C1 segment of cervical spinal cord (tissue), 14 donors: Measurements from ENCODE around the gene GRAMD1C.
A peak's percentile ranks its signal among the peaks of the same experiment; 100 is the strongest.
"Not testable (repeated sequence)": the region's sequence is repeated elsewhere in the genome, so short reads cannot be mapped to it uniquely, and the experiment has no call there.

Experiments
- DNase-seq, 14 donors: peaks; one replicate each; lab custom pipeline; 2025; lab: John Stamatoyannopoulos, UW

Gene GRAMD1C

DNA sequence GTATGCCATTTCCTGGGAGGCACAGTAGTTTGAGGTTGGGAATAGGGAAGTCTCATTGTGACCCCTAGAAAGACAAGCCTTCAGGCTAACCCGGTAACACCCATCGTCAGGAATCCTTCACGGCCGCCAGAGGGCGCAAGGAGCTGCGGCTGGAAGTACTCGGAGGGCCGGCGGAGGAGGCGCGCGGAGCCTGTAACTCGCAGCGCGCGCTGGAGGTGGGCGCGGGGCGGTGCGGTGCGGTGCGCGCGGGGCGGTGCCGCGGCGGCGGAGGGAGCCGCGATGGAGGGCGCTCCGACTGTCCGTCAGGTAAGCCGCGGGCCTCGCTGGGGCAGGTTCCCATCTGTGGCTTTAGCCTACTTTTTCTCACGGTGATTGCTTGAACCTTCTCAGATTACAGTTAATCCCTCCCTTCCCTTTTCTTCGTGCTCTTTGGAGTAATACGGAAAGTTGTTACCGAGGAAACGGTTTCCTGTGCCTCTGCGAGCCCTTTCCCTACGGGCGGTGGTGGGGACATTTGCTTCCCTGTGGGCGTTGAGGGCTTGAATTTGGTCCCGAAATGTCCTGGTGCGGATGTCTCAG lies at the start of gene GRAMD1C:
Gene GRAMD1C (plus strand): TSS at position 158 of the 579 bp plus-strand sequence. CDS start 122 bp downstream, at position 280.
- peak in 13 of 14 donors; percentile 15 to 81 (median 57) for DNase-seq

DNA sequence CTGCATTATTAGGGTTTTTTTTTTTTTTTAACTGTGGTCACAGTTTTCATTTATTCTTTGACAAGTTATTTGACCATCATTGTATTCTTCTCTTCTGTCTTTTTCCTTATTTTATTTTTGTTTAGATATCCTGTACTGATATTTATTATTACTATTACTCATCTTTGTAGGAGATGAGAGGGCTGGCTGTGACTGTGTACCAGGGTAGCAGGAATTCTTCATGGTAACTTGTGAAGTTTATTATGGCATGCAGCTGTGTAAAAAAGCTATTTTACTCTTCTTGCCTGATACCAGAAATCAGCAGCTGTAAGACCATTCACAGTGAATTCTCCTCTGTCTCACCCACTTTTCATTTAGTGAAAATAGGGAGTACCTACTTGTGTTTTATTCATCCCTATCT lies 47.2 kb upstream of the GRAMD1C start:
- no peak for DNase-seq

DNA sequence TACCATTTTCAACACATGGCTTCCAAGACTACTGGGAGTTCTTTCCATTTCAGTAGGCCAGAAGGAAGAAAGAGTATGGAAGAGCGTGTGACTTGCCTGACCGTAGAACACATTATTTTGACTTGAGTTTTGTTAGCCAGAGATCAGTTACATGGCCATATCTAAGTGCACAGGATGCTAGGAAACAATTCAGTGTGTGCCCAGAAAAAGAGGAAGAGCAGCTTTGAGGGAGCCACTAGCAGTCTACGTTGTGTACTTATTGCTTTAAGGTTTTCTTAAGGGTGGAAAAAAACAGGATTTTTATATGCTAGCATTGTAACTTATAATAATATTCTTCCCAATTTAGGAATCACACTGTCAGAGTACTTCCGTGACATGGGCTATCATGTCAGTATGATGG lies 44.1 kb upstream of the GRAMD1C start:
- no peak for DNase-seq

DNA sequence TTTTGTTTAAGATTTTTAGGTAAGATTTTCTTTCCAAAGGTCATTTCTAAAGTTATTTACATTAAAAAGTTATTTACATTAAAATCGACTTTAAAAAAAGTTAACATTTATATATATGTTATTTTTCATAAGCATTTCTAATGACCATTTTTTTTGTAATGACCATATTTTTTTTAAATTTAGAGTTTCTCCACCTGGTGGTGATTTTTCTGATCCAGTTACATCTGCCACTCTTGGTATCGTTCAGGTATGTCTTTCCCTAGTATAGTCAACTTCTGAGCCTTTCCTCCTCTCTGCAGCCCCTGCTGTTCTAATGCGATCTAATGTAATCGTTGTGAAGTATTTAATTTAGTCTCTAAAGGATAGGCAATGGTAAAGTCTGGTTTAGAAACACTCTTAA lies 42.9 kb upstream of the GRAMD1C start:
- DNase-seq: no peak

DNA sequence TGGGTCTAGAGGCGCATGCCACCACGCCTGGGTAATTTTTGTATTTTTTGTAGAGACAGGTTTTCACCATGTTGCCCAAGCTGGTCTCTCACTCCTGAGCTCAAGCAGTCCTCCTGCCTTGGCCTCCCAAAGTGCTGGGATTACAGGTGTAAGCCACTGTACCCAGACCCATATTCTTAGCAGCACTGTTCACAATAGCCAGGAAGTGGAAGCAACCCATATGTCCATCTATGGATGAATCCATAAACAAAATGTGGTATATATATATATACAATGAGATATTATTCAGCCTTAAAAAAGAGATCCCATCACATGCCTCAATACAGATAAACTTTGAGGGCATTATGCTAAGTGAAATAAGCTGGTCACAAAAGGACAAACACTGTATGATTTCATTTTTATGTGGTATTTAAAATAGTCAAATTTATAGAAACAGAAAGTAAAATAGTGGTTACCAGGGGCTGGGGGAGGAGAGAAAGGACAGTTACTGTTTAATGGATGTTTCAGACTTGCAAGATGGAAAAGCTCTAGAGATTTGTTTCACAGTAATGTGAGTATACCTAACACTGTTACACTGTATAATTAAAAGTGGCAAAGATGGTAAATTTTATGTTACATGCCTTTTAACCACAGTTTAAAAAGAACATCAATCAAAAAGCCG lies 35.7 kb upstream of the GRAMD1C start:
- no peak for DNase-seq

DNA sequence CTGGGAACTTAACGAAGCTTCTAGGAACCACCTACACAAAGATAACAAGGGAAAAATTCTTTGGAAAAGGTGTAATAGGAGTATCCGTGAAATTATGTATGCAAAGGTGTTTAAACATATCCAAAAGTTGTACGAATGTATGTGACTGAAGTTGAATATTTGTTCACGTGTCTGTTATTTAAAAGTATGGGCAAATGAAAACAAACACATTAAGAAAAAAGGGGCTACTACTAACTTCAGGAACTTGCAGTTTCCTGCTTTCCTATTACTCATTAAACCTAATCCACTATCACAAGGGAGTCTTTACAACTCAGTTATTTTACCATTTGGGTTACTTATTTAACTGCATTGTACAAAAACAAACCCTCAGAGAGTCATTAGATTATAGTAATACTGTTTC lies 33.9 kb upstream of the GRAMD1C start:
- DNase-seq: no peak

DNA sequence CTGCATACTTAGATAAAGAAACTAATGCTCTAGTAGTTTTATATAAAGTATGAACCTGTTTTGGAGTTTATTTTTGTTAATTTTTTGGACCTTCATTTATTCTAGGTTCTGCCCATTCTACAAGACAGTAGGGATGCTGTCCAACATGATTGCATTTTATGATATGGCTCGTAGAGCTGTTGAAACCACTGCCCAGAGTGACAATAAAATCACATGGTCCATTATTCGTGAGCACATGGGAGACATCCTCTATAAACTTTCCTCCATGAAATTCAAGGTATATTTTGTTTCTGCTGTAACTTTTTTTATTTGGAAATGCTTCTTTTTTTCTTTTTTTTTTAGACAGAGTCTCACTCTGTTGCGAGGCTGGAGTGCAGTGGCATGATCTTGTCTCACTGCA lies 33.3 kb upstream of the GRAMD1C start:
- DNase-seq: no peak

DNA sequence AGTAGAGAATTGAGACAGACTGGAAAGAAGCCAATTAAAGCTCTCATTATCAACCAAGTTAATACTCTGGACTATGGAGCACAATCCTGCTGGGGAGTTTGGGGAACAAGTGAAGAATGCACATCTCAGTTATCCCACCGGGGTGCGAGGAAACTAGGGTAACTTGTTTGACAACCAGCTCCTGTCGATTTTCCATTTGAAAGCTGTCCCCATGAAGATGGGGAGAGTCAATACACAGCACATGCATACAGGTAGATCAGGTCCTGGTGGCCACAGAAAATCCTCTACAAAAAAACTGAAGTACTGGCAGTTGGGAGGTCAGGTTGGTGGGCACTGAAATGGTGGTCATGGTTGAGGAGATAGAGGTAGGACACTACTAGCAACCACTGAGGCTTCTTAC lies 25.7 kb upstream of the GRAMD1C start:
- no peak for DNase-seq

DNA sequence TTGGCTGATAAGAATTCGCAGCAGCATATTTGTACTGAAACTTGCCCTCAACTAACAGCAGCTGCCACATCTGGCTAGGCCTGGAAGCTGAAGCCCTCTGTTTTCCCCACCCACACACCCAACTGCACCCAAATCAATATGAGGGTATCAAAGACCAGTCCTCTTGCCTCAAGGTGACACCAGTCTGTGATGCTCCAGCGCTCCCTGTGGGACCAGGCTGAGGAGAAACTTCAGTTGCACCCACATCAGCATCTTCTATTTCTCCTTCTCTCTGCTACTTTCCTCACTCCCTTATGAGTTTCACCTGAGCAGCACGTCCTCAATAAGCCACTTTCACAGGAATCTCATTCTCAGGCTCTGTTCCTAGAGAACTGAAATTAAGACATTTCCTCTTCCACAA lies 18.7 kb upstream of the GRAMD1C start:
- DNase-seq: no peak

DNA sequence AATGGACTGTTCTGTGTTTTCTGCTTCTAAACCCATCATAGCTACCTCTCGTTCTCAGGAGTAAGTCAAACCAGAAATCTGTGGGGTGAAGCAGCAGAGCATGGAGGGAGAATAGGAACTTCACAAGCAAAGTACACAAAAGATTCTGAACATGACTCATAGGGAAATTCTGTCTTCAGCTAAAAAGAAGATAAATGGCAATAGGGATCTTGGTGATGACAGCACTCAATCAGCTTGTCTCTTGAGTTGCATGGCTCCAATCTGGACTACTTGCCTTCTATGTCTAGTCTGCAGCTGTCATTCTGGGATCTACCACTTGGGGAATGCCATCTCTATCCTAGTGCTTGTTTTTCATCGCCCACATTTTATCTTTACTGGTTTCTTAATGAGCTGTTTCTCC lies 13.5 kb upstream of the GRAMD1C start:
- no peak for DNase-seq

DNA sequence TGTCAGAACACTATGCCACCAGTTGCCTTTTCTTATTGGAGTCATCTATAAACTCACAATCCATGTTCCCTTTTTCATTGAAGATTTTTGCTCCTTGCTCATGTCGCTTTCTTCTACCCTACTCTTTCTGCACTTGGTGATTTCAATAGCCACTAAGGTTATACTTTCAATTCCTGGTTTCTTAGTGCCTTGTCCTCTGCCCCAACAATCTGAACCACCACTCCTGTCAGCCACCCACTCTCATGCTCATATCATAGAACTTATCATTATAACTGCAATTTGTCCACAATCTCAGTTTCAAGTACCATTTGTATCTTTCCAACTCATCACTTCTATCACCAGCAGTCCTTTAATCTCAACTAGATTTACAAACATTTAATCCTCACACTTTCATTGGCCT lies 10.0 kb upstream of the GRAMD1C start:
- DNase-seq: no peak

DNA sequence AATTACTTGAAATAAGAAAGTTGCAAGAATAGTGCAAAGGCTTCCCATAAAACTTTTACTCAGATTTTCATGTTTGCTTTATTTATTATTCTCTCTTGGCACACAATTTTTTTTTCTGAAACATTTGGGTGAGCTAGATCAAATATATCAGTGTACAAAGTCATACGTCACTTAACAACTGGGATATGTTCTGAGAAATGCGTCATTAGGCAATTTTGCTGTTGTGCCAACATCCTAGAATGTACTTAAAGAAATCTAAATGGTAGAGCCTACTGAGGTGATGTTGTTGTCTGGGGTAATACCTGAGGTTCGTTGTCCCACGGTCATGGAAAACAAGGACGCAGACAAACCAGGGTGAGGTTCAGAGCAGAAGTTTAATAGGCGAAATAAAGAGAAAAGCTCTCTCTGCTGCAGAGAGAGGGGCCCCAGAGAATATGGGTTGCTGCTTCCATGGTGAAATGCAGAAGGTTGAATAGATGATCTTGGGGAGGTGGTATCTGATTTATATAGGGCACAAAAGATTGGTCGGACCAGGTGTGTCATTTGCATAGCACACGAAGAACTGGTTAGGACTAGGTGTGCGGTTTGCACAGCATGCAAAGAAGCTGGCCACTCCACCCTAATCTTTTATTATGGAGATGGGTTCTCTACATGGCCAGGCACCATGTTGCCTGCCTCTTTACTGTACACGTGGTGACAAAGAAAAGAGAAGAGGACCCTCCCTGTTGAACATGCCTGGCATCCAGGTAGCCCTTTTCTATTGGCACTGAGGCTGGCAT lies 8.8 kb upstream of the GRAMD1C start:
- no peak for DNase-seq

DNA sequence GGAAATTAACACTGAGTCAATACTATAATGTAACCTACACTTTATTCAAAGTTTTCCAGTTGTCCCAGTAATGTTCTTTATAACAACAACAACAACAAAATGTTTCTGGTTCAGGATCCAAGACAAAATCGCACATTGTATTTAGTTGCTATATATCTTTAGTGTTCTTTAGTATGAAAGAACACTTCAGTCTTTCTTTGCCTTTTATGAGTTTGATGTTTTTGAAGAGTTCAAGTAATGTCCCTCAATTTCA lies 7.6 kb upstream of the GRAMD1C start:
- no peak for DNase-seq

DNA sequence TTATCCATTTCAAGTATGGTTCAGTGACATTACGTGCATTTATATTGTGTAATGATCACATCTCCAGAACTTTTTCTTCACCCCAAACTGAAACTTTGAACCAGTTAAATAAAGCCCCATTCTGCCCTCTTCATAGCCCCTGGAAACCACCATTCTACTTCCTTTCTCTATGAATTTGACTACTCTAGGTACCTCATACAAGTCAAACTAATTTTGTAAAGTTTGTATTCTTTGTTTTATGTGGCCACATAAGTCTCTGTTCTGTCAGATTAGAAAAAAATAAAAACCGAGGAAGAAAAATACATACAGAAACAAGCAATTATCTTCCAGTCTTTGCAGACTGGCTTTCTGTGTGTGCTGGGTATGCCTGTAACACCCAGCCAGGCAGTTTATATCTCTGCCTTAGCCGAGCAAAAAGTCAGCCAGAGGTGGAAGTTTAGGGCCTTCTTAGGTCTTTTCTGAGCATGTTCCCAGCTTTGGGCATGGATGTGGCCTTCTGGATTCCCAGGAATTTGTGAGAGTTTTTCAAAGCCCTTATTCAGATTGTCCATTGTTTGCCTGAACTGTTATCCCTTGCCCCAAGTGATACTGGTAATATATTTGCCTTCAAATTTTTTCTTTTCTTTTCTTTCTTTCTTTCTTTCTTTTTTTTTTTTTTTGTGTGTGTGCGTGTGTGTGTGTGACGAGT lies 6.0 kb upstream of the GRAMD1C start:
- DNase-seq: no peak

DNA sequence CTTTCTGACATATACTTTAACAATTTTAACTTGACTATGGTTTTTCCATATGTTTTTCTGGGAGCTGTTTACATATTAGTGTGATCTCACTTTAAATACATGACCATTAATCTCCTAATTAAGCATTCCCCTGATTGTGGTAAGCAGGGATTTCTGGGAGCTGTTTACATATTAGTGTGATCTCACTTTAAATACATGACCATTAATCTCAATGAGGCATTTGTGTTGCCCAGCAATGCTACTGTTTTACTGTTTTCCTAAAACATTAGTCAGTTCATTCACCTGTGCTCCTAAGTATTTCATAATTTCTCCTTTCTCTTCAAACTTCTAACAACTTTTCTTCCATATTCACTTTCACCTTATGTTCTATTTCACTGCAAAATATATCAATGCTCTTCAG lies 3.6 kb upstream of the GRAMD1C start:
- DNase-seq: no peak

DNA sequence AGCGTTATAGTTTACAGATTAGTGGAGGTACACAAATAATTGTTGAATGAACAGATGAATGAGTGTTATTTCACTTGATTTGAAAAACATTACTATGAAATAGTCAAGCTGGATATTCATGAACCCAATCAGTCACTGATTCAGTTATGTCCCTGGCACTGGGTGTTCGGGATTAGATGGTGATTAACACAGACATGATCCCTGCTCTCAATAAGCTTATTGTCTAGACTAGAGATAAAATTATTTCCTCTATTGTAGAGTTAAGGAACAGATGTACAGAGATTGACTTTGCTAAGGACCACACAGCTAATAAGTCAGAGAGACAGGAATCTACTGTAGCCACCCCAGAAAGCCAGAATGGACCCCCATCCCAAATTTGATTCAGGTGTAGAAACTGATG lies 963 bp downstream of the GRAMD1C start:
- DNase-seq: no peak

DNA sequence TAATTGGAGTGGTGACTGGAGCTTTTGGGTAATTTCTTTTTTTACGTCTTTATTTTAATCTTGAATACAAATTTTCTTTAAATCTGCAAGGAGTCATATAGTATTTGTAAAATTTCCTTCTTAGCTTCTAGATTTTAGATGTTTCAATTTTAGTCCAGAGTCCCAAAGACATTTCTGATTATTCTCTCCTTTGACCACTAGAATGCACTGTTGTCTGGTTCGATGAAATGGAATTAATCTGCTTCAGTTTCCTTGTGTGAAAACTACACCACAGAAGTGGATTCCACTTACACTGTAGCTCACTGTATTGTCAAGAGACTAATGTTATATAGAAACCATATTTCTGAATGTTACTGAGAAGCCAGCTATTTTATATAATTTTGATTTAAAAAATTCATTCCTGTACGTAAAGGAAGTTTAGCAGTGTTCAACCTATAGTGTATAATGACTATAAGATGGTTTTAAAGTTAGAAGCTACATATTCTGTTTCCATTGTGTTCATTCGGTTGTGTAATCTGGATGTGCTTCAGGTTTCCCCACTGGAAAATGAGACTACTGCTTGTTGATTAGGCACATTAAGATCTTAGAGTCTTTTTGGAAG lies 6.1 kb downstream of the GRAMD1C start:
- DNase-seq: no peak

DNA sequence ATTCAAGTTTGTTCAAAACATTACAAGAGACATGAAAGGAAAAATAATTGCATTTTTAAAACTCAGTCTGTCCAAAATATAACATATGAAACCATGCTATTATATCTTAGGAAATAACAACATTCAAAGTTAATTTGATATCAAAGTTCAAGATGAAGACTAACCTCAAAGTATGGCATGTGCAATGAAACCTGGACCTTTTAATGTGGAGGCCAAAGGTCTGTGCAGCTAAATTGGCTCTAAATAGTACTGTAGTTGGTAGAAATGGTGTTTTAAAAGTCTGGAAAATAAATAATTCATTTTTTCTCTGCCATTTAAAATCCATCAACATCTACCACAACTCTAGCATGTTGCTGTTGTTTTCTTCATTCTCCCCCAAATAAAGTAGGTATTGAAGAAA lies 8.7 kb downstream of the GRAMD1C start:
- no peak for DNase-seq

DNA sequence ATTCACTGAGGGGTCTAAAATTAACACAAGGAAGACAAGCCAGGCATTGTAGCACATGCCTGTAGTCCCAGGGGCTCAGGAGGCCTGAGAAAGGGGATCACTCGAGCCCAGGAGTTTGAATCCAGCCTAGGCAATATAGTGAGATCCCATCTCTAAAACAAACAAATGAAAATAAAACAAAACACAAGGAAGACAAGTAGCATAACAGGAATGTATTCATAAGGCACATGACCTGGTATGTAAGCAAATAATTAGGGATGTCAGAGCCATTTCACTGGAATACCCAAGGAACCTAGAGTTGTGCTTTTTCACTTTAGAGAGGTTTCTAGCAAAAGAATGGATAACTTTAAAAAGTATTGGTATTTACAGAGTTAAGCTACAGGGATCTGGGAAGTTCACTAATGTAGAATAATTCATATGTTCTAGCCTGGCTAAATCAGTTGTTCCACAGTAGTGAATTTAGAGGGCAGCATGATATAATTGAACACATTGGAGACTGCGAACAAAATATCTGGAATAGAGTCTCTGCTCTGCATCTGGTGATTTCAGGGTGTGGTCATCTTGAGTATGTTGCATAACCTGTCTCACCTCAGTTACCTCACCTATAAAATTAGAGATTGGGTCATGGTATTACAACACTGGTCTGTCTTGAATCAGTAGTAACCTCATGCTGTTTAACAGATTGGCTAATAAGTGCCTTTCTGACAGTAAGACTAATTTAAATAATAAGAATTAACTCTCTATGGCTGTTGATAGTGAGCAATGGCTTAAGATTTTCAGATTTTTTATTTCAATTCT lies 9.3 kb downstream of the GRAMD1C start:
- DNase-seq: no peak

DNA sequence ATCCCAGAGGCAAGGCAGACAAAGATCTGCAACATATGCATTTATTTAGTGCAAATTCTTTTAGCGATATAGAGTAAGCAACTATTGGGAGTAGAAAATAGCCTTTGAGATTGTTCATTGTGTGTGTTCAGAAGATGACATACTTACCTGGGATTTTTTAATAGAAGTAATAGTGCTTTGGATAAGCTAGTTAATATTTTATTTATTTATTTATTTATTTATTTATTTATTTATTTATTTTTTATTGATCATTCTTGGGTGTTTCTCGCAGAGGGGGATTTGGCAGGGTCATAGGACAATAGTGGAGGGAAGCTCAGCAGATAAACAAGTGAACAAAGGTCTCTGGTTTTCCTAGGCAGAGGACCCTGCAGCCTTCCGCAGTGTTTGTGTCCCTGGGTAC lies 10.5 kb downstream of the GRAMD1C start:
- not testable (repeated sequence) for DNase-seq

DNA sequence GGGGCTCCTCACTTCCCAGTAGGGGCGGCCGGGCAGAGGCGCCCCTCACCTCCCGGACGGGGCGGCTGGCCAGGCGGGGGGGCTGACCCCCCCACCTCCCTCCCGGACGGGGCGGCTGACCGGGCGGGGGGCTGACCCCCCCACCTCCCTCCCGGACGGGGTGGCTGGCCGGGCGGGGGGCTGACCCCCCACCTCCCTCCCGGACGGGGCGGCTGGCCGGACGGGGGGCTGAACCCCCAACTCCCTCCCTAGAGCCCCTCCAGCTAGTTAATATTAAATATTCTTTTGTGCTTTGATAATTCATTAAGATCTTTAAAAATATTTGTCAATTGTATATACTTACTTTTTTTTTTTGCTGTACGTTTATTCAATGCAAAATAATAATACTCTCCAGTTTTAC lies 11.3 kb downstream of the GRAMD1C start:
- DNase-seq: not testable (repeated sequence)
